Measurements from ENCODE around the gene LRRC59.
A peak's percentile ranks its signal among the peaks of the same experiment; 100 is the strongest.

GRCh38 chr17:50345432-50346312 is 51.7 kb downstream of the LRRC59 start, which contains the start of gene XYLT2:
- TF ChIP-seq CTCF (IDR thresholded peaks at IDR 0.05) (no peak), POLR2A (IDR thresholded peaks at IDR 0.05) (peak in 2 of 4 donors; percentile 23 to 59)

Measured in upper lobe of left lung (tissue), 4 donors.